NCI-H2227 treated with DMSO at 0.1 percent for 48 hours (cell line): ENCODE data around the gene SET.
A peak's percentile ranks its signal among the peaks of the same experiment; 100 is the strongest.

Experiments used
- DNase-seq: peaks from one replicate; lab custom pipeline; 2025; lab: John Stamatoyannopoulos, UW

Gene SET

GRCh38 chr9:128731093-128731492 is 42.1 kb downstream of the SET start:
- no peak for DNase-seq

DNA sequence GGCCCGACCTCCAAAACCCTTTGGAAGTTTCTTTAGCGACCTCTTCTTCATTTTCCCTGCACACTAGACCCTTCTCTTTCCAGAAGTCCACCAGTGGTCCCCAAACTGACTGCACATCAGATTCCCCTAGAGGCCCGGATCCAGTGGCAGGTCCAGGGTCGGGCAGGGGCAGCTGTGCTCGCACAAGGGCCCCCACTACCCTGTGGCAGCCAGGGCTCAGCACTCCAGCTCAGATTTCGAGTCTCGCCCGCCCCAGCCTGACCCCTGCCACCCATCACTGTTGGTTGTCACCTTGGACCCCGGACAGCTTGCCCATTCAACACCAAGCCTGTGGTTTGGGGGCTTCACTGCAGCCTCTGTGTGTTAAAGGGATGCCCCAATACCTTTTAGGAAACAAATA is 42.7 kb downstream of the SET start:
- no peak for DNase-seq

- DNase-seq = no peak
Measured at GRCh38 chr9:128732576-128732975, 43.6 kb downstream of the SET start.

DNA sequence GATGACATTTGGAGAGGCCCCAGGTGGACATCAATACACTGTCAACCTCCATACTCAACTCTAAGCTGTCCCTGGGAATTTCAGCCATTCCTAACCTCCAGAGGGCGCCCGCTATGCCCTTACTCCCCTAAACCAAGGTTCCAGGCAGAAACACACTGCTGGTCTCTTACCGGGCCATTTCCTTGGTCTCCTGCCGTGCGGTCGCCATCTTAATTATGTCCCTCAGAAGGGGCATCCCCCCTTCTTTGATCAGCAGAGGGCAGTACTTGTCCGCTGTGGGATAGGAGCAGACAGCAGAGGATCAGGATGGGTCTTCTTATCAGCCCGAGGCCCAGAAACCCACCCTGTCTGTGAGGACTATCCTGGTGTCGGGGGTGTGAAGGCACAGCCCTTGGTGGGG is 44.2 kb downstream of the SET start:
- DNase-seq = peak; percentile 82

- DNase-seq = no peak
Measured at GRCh38 chr9:128735373-128735772, 46.4 kb downstream of the SET start.

DNA sequence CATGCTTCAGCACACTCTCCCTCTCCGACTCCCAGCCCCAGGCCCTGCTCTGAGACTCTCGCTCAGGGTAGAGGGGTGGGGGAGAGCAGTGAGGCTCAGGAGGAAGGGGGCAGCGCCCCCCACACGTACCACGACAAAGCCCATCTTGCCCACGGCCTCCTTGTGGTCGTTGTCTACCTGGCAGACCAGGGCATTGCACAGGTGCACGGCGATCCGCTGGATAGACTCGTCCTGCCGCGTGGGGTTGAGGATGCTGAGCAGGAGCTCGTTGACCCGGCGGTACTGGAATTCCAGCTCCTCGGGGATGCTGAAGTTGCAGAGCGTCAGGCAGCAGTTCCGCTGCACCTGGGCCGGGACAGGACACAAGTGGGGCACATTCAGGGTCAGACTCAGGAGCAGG is 53.4 kb downstream of the SET start:
- no peak for DNase-seq

GRCh38 chr9:128743421-128743820 is 54.4 kb downstream of the SET start:
- DNase-seq = no peak
